Activated CD4-positive, alpha-beta T cell treated with anti-CD3 and anti-CD28 coated beads, Interleukin-2, amount 50 U/mL, for 48 hours (primary cell): ENCODE data around the gene IPO9.
"Not testable (repeated sequence)": the region's sequence is repeated elsewhere in the genome, so short reads cannot be mapped to it uniquely, and the experiment has no call there.

Experiments
- DNase-seq, 2 experiments: peaks; one replicate each; pipeline ENCODE4 v3.0.0-alpha.2; 2020

The IPO9 gene

GRCh38 chr1:201889090-201889968 lies 60.4 kb downstream of the IPO9 start:
- DNase-seq, result no peak

DNA sequence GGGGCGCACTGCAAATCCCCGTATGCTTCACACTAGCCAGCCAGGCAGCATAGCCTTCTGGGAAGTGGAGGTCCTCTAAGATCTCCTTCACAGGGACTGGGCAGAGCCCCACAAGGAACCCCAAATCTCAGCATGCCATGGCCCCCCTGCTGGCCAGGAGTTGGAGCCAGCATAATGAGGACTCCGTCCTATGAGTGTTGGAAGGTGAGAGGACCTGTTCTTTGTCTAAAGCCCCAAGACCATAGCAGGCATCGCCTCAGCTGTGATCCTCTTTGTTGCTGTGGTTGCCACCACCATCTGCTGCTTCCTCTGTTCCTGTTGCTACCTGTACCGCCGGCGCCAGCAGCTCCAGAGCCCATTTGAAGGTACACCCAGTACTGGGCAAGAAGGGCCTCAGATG lies 61.3 kb downstream of the IPO9 start:
- DNase-seq, result no peak

- no peak for DNase-seq
Observed at GRCh38 chr1:201890806-201891450, 62.0 kb downstream of the IPO9 start.

DNA sequence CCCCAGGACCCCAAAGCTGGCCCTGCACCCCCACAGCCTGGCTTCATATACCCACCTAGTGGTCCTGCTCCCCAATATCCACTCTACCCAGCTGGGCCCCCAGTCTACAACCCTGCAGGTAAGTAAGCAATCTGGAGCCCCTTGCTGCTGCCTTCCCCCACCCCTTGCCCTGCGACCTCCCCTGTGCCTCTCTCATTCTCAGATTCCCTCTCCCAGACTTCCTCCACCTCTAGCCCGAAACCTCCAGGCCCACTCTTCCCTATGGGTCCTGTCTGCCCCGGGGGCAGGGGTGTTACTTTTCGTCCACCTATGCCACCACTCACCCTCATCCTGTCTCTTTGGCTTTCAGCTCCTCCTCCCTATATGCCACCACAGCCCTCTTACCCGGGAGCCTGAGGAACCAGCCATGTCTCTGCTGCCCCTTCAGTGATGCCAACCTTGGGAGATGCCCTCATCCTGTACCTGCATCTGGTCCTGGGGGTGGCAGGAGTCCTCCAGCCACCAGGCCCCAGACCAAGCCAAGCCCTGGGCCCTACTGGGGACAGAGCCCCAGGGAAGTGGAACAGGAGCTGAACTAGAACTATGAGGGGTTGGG lies 62.6 kb downstream of the IPO9 start:
- no peak for DNase-seq

- DNase-seq, result no peak
Observed at GRCh38 chr1:201892211-201892610, 63.3 kb downstream of the IPO9 start.

- DNase-seq, result no peak
Observed at GRCh38 chr1:201893431-201893830, 64.5 kb downstream of the IPO9 start.

DNA sequence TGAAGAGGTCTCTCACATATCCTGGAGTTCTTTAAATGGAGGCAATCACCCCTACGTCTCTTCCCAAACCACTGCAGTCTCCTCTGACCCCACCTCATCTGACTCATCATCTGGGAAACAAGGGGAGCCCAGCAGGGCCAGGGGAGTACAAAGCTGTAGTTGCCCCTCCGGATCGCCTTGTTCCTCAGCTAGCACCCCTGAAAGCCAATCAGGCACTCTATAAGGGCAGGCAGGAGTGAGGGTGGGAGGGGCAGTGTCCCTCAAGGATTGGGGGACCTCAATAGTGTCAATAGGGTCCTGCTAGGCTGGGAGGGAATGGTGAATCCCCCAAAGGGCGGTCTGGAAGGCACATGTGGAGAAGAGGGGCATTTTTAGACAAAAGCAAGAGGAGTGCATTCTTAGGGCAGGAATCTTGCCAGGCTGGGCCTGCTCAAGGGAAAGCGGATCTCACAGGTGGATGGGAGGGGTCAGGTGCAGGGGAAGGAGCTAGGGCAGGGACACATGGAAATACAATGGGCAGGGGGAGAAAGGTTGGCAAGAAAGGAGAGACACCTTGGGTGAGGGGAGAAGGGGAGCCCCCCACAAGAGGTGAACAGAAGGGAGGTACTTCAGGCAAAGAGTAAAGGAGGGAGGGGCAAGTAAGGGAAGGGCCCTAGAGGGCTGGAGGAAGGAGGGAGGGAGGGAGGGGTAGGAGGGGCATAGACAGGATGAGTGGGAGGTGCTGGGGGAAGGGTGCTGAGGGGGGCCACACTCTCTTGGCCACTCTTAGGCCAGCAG lies 65.6 kb downstream of the IPO9 start:
- no peak for DNase-seq

DNA sequence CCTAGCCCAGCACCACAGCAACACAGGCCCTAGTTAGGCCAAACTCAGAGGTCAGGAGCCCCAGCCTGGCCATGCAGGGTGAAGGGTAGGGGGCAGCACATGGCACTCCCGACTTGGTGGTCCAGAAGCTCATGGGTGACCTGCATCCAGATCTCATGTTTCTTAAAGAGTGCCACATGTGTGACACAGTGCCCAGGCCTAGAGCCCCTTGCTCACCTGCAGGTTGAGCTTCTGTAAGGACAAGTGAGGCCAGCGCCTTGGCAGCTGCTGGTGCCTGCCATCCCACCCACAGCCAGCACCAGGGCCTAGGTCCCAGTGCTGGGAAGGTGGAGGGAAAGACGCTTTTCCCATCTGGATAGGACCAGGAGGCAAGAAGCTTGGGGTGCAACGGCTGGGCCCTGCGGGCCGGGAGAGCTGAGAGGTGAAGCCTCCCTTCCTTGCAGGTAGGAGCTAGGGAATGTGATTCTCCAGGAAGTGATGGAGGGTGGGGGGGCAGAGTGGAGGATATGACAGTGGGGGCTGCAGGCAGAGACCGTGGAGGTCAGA lies 66.2 kb downstream of the IPO9 start:
- DNase-seq, result no peak

DNA sequence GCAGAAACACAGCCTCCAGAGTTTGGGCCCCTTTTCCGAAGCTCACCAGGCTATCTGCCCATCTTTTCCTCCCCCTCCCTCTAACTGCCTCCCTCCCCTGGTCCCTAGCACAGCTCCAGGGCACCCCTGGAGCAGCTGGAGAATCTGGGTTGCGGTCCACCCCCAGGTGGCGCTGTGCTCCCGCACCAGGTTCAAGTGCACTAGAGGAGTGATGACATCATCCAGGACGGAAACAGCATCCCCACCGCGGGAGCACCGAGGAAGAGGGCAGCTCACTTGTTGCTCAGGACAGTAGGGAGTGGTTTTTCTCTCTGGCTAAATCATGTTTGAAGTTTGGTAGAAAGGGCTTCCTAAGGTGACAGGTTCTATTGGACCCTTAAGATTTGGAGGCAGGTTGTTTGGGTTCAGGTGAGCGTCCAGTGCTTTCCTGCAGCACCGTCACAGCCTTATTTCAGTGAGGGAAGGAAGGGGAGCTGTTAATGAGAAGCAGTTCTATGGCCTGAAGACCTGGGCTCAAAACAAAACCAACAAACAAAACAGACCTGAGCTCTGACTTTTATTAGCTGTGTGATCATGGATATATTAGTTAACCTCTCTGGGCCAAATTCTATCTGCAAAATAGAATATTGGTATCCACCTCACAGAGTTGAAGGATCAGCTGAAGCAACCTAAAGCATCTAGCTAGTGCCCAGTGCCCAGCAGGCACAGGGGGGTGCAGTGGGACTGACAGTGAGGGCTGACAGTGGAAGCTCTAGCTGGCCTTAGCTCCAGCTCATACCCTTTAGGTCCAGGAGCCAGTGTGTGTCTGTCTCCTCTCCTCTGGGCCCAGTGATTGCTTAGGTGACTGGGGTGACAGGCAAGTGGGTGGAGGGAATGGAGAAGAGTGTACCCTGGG lies 67.2 kb downstream of the IPO9 start:
- DNase-seq, result peak; percentile 91 to 92

DNA sequence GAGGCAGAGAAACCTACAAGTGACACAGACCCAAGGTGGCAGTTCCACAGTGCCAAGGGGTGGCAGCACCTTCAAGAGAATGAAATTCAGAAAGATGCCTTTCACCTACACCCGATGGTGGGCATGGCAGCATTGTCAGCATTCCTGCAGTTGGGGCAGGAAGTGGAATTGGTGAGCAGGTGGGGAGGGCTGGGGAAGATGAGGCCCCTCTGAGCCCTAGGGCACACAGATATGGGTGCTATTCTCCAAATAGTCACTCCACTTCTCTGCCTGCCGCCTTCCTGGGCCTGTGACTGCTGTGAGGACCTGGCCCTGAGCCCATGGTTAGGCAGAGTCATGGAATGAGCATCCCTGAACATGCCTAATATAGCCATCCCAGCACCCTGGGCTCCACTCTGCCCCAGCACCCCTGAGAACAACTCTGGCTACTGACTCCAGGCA lies 68.0 kb downstream of the IPO9 start:
- no peak for DNase-seq

GRCh38 chr1:201898240-201898894 lies 69.4 kb downstream of the IPO9 start:
- DNase-seq, result no peak

DNA sequence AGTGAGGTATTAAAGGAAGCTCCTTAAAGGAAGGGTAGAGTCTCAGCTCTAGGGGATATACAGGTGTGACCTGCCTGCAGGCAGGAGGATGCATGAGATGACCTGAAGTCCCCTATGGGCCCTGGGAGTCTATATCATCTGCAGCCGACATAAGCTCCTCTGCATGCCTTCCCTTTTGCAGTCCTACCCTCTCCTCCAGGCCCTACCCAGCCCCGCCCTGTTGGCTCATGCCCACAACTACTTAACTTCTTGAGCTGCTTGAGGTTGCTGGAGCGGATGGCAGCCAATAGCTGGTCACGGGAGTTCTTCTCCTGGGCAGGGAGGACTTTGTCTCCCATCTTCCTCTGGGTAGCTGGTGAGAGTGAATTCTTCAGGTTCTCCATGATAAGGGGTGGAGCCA lies 70.0 kb downstream of the IPO9 start:
- no peak for DNase-seq

GRCh38 chr1:201899683-201900429 lies 70.9 kb downstream of the IPO9 start:
- DNase-seq, result no peak

DNA sequence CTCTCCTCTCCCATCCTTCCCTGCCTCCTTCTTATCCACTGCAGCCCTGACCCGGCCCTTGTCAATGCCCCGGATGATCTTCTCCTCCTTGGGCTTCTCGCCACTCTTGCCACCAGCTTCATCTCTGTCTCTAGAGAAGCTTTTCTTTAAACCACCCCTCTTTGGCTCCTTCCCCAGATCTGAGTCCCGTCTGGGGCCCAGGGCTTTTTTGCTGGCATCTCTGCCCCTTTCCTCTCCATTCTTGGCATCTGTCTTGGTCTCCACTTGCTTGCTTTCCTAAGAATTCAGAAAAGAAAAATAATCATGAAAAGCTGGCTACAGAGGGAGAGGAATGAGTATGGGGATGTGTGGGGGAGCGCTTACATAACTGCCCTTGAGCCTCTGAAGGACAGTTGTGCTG lies 71.5 kb downstream of the IPO9 start:
- no peak for DNase-seq

- DNase-seq, result not testable (repeated sequence)
Observed at GRCh38 chr1:201901036-201901435, 72.1 kb downstream of the IPO9 start.

- no peak for DNase-seq
Observed at GRCh38 chr1:201902198-201902597, 73.2 kb downstream of the IPO9 start.

- no peak for DNase-seq
Observed at GRCh38 chr1:201903135-201903534, 74.2 kb downstream of the IPO9 start.

DNA sequence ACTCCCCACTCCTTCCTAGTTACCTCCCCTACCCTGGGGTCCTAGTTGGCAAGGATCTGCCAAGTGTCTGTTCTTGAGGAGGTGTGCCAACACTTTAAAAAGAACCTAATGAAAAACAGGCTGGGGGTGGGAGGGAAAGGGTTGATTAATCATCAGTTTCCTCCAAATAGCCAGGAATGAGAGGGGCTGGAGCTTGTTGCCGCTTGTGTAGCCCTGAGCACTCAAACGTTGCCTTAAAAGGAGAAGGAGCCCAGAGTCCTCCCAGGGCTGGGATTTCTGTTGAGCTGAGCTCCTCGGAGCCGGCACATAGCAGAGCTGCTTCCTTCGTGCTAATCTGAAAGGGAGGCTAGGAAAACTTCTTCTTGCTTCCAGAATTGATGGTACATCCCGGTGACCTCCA lies 75.6 kb downstream of the IPO9 start:
- DNase-seq, result no peak

DNA sequence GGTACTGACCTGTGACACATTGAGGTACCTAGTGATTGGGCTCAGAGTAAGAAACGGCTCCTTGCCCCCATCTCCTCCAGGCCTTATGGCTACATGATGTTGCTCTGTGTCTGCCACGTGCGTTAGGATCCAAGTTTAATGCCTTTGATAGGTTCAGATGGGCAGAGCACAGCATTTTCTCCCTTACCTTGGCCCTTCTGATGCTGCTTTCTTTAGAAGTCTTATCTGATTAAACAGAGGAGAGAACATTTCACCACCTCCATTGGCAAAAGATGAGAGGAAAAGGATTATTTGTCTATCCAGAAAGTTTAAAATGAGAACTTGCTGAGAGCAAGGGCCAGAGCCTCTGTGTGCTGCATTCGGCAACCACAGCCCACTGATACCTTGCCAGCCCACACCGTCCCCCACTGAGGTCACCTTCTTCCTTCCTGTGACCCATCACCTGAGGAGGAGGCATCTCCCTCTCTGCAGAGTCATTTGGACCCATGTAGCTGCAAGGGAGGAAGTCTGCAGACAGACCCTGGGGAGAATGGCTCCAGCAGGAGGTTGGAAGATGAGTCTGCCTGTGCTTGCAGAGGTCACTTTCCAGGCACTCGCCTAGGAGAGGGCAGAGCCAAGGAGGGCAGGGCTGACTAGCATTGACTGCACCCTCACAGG lies 76.4 kb downstream of the IPO9 start:
- no peak for DNase-seq

DNA sequence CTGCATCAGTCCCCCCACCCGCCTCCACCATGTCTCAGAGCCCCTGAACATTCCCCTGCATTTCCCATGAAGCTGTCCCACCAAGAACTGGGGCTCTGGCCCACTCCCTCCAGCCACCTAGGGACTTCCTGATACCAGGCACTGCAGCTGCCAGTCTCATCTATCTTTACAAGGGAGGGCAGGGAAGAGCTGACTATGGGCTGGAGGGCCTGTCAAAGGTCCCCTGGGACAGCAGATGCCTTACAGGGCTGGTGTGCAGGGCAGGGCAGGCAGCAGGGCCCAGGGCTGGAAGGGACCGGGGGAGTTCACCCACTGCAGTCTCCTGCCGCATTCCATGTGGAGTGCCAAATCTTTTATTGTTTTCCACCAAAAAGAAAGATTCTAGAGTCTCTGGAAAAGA lies 77.4 kb downstream of the IPO9 start:
- no peak for DNase-seq
